ENCODE results near the gene FAM90A1. TPM values are rescaled to one million over a fixed set of nuclear protein-coding genes. Genes with fewer than 3 reads are reported as not detected.
"Not testable (repeated sequence)": the region's sequence is repeated elsewhere in the genome, so short reads cannot be mapped to it uniquely, and the experiment has no call there.

FAM90A1 gene
- total RNA-seq, 1 donor from 2014 or later = not detected

DNA sequence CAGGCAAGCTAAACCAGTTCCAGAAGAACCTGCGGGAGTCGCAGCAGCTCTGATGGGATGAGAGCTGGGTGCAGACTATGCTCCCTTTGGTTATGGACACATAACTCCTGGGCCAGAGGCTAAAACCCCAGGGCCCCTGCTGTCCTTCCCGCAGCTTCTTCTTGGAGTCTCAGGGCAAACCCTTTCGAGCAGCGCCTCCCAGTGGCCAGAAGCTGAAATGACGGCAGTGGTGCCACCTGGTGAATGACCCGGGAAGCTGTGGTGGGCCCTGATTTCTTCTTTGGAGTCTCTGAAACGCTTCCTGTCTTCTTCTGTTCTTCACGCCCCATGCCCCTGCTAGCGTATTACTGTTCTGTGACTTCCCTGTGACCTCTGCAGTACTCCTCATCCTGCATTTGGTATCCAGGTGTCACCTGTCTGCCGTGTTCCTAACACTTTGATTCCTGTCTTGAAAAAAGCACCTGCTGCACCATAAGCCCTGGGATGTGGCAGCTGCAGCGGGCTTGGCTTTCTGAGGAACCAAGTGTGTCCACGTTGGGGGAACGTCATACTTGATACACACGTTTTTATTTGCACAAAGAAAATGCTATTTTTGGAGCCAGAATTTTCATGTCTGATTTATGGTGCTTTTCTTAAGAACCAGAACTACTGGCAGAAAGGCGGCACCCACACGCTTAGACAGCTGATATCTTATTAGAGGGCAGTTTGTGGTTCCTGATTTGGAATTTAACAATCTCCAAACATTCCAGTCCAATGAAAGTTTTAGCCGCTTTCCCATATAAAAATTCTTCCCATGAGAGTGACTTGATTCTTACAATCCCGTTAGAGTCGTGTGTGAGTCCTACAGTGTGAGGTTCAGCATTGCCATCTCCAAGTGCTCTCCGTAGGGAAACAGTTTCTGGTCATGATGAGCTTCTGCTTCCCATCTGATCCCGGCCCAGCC lies 4.5 kb upstream of the FAM90A1 start:
- not testable (repeated sequence) for H3K4me1 Mint-ChIP-seq (ENCODE audit: unreplicated experiment); H3K27ac Mint-ChIP-seq (ENCODE audit: unreplicated experiment); H3K9me3 Mint-ChIP-seq (ENCODE audit: unreplicated experiment); H3K27me3 Mint-ChIP-seq (ENCODE audit: unreplicated experiment); H3K36me3 Mint-ChIP-seq (ENCODE audit: unreplicated experiment); DNase-seq (ENCODE audit: extremely low spot score, unreplicated experiment); H3K4me3 Mint-ChIP-seq (ENCODE audit: unreplicated experiment)
- TF ChIP-seq, protein P1, sequence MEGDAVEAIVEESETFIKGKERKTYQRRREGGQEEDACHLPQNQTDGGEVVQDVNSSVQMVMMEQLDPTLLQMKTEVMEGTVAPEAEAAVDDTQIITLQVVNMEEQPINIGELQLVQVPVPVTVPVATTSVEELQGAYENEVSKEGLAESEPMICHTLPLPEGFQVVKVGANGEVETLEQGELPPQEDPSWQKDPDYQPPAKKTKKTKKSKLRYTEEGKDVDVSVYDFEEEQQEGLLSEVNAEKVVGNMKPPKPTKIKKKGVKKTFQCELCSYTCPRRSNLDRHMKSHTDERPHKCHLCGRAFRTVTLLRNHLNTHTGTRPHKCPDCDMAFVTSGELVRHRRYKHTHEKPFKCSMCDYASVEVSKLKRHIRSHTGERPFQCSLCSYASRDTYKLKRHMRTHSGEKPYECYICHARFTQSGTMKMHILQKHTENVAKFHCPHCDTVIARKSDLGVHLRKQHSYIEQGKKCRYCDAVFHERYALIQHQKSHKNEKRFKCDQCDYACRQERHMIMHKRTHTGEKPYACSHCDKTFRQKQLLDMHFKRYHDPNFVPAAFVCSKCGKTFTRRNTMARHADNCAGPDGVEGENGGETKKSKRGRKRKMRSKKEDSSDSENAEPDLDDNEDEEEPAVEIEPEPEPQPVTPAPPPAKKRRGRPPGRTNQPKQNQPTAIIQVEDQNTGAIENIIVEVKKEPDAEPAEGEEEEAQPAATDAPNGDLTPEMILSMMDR (IDR thresholded peaks at IDR 0.05) = peak; percentile 73

DNA sequence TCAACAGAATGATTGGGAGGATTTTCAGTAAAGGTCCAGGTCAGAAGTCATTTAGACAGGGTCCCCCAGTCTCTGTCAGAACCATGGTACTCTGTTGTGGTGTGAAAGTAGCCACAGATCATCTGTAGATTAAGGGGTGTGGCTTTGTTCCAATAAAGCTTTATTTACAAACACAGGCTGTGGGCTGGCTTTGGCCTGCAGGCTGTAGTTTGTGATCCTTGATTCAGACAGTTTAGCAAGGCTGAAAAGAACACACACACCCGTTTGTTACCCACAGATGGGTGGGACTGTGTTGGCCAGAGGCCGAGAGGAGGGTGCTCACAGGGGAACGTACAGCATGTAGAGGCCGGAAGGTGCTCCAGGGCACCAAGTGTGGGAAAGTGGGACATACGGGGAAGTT lies 3.6 kb upstream of the FAM90A1 start:
- H3K27ac Mint-ChIP-seq (ENCODE audit: unreplicated experiment); DNase-seq (ENCODE audit: extremely low spot score, unreplicated experiment); H3K4me3 Mint-ChIP-seq (ENCODE audit: unreplicated experiment): not testable (repeated sequence)

DNA sequence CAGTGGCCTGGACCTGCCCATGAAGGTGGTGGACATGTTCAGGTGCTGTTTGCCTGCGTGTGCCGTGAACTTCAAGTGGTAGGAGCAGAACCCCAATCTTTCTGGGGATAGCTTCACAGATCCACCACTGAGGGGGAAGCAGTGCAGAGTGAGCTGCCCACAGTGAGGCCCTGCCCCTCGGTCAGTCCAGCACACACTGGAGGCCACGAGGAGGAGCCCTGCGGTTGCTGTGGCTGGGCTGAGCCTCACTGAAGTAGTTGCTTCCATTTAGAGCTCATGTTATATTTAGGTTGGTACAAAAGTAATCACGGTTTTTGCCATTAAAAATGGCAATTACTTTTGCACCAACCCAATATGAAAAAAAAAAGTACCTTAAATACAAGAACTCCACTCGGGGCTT lies 2.1 kb upstream of the FAM90A1 start:
- not testable (repeated sequence) for DNase-seq (ENCODE audit: extremely low spot score, unreplicated experiment); H3K9me3 Mint-ChIP-seq (ENCODE audit: unreplicated experiment); H3K27me3 Mint-ChIP-seq (ENCODE audit: unreplicated experiment); H3K27ac Mint-ChIP-seq (ENCODE audit: unreplicated experiment); H3K36me3 Mint-ChIP-seq (ENCODE audit: unreplicated experiment); H3K4me1 Mint-ChIP-seq (ENCODE audit: unreplicated experiment); H3K4me3 Mint-ChIP-seq (ENCODE audit: unreplicated experiment)

More for the DNA sequence above, 3.6 kb upstream of the FAM90A1 start:
- not testable (repeated sequence) for H3K9me3 Mint-ChIP-seq (ENCODE audit: unreplicated experiment); H3K36me3 Mint-ChIP-seq (ENCODE audit: unreplicated experiment); H3K4me1 Mint-ChIP-seq (ENCODE audit: unreplicated experiment); H3K27me3 Mint-ChIP-seq (ENCODE audit: unreplicated experiment)

DNA sequence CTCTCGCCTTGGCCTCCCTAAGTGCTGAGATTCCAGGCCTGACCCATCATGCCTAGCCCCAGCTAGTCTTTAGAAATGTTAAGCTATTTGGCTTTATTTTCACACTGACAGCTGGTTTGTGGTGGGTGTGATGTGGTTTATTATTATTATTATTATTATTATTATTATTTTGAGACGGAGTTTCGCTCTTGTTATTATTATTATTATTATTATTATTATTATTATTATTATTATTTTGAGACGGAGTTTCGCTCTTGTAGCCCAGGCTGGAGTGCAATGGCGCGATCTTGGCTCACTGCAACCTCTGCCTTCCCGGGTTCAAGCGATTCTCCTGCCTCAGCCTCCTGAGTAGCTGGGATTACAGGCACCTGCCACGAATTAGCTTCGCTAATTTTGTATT lies 1.2 kb upstream of the FAM90A1 start:
- H3K4me3 Mint-ChIP-seq (ENCODE audit: unreplicated experiment); H3K27me3 Mint-ChIP-seq (ENCODE audit: unreplicated experiment); DNase-seq (ENCODE audit: extremely low spot score, unreplicated experiment); H3K36me3 Mint-ChIP-seq (ENCODE audit: unreplicated experiment); H3K4me1 Mint-ChIP-seq (ENCODE audit: unreplicated experiment); H3K27ac Mint-ChIP-seq (ENCODE audit: unreplicated experiment); H3K9me3 Mint-ChIP-seq (ENCODE audit: unreplicated experiment): not testable (repeated sequence)

DNA sequence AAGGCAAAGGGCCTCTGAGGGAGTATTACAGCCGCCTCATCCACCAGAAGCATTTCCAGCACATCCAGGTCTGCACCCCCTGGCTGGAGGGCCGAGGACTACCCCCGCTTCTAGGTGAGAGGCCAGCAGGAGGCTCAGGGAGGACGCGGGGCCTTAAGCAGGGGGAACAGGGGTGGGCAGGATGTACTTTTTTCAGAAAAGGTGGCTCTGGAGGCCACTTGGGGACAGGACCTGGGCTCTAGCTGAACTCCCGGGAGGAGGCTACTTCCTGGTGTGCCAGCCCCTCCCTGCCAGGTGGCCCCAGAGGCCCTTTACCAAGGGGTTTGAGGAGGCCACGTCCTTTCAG lies 287 bp upstream of the FAM90A1 start:
- H3K4me3 Mint-ChIP-seq (ENCODE audit: unreplicated experiment); H3K9me3 Mint-ChIP-seq (ENCODE audit: unreplicated experiment); H3K36me3 Mint-ChIP-seq (ENCODE audit: unreplicated experiment); H3K27me3 Mint-ChIP-seq (ENCODE audit: unreplicated experiment); H3K4me1 Mint-ChIP-seq (ENCODE audit: unreplicated experiment); H3K27ac Mint-ChIP-seq (ENCODE audit: unreplicated experiment); DNase-seq (ENCODE audit: extremely low spot score, unreplicated experiment): not testable (repeated sequence)

DNA sequence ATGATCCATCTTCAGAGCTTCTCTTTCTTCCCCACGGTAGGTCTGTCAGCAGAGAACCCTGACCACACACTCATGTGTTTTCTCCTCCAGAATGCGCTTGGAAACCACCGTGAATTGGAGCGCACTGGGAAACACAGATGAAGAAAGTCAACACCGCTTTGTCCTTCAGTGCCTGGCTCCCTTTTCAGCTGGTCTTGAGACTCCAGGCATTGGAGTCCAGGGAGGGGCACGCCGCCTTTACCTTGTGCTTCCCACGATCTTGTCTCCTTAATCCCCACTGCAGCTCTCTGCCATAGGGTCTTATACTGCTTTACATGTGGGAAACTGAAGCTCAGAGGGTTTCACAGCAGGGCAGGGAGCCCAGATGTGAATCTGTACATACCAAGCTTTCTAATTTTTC lies 1.1 kb downstream of the FAM90A1 start:
- TF ChIP-seq, protein P1 (IDR thresholded peaks at IDR 0.05) = no peak
- no peaks in the 10 kb centered on the region for H3K36me3 Mint-ChIP-seq (ENCODE audit: unreplicated experiment)
- H3K27me3 Mint-ChIP-seq (ENCODE audit: unreplicated experiment) = no peaks in the 10 kb centered on the region
- no peak overlapping the region for H3K4me3 Mint-ChIP-seq (ENCODE audit: unreplicated experiment)
- H3K27ac Mint-ChIP-seq (ENCODE audit: unreplicated experiment) = no peak overlapping the region
- no peak for DNase-seq (ENCODE audit: extremely low spot score, unreplicated experiment)
- peaks cover 1% of the 10 kb centered on the region for H3K4me1 Mint-ChIP-seq (ENCODE audit: unreplicated experiment)
- H3K9me3 Mint-ChIP-seq (ENCODE audit: unreplicated experiment) = peaks cover 3% of the 10 kb centered on the region

DNA sequence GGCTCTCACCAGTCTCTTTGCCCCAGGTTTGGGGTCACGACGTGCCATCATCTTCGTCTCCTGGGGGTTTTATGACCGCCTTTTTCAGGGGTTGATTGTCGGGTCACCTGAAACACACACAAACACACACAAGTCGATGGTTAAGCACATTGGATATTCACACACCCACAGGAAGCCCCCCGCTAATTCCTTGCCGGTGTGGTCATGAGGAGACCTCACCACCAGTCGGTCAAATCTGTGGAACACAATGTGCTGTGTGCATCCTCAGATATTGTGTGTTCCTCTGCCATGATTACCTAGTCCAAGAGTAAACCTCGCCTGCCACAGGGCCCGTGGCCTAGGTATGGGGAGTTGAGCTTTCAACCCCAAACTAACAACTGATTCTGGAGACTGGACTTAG lies 2.6 kb downstream of the FAM90A1 start:
- not testable (repeated sequence) for H3K4me3 Mint-ChIP-seq (ENCODE audit: unreplicated experiment); H3K27me3 Mint-ChIP-seq (ENCODE audit: unreplicated experiment); H3K9me3 Mint-ChIP-seq (ENCODE audit: unreplicated experiment); H3K36me3 Mint-ChIP-seq (ENCODE audit: unreplicated experiment); H3K27ac Mint-ChIP-seq (ENCODE audit: unreplicated experiment); H3K4me1 Mint-ChIP-seq (ENCODE audit: unreplicated experiment); DNase-seq (ENCODE audit: extremely low spot score, unreplicated experiment)

DNA sequence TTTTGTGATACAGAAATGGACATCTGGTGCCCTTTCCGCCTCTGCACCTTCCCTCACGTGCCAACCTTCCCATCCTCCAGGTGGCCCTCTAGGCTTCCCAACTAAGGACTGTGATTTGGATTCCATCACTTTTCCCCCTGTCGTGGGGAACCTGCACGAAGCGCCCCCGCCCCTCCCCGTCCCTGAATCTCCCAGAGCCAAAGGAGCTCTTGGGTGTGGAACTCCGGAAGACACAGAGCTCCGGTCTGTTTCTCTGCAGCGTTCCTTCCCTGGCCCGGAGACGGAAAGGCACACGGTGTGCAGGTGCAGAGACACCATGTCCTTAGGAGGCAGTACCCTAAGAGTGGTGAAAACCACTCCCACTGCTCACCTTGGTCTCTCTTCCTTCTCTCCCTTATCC lies 3.8 kb downstream of the FAM90A1 start:
- not testable (repeated sequence) for H3K9me3 Mint-ChIP-seq (ENCODE audit: unreplicated experiment); H3K27ac Mint-ChIP-seq (ENCODE audit: unreplicated experiment); H3K36me3 Mint-ChIP-seq (ENCODE audit: unreplicated experiment); DNase-seq (ENCODE audit: extremely low spot score, unreplicated experiment); H3K4me1 Mint-ChIP-seq (ENCODE audit: unreplicated experiment); H3K4me3 Mint-ChIP-seq (ENCODE audit: unreplicated experiment); H3K27me3 Mint-ChIP-seq (ENCODE audit: unreplicated experiment)

DNA sequence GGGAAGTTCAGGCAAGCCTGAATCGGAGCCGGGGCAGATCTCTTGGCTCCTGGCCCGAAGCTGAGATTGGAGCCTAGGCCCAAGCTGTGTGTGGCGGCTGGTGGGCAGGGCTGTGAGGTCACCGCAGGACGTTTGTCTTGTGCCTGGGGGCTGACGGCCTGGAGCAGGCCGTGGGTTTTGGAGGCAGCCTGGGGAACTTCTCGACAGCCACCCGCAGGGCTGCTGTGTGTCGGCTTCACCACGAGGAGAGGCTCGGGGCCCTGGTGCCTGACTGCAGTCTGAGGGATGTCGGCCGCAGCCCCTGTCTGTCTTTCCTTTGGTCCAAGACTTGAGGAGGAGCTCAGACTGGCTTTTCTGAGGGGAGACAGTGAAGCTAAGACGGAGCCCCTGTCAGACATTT lies 5.1 kb downstream of the FAM90A1 start:
- H3K27me3 Mint-ChIP-seq (ENCODE audit: unreplicated experiment); H3K4me1 Mint-ChIP-seq (ENCODE audit: unreplicated experiment); H3K9me3 Mint-ChIP-seq (ENCODE audit: unreplicated experiment); H3K4me3 Mint-ChIP-seq (ENCODE audit: unreplicated experiment); H3K27ac Mint-ChIP-seq (ENCODE audit: unreplicated experiment); DNase-seq (ENCODE audit: extremely low spot score, unreplicated experiment); H3K36me3 Mint-ChIP-seq (ENCODE audit: unreplicated experiment): not testable (repeated sequence)

DNA sequence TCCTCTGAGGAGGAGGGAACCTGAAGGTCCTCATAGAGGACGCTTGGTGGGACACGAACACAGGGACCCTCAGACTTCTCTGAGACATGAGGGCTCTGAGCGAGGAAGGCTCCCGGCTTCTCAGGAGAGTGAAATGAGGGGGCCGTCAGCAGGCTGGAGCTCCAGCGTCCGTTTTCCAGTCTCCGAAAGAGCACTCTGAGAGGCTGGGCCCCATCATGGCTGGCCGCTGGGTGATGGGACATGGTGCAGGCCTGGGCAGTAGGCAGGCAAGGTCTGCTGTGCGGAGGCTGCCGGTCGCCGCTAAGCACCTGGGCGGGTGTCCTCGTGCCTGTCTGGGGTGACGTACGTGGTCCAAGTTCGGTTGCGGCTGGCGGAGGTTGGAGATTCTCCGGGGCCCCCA lies 5.6 kb downstream of the FAM90A1 start:
- not testable (repeated sequence) for H3K27ac Mint-ChIP-seq (ENCODE audit: unreplicated experiment); H3K4me1 Mint-ChIP-seq (ENCODE audit: unreplicated experiment); H3K9me3 Mint-ChIP-seq (ENCODE audit: unreplicated experiment); DNase-seq (ENCODE audit: extremely low spot score, unreplicated experiment); H3K27me3 Mint-ChIP-seq (ENCODE audit: unreplicated experiment); H3K36me3 Mint-ChIP-seq (ENCODE audit: unreplicated experiment); H3K4me3 Mint-ChIP-seq (ENCODE audit: unreplicated experiment)

DNA sequence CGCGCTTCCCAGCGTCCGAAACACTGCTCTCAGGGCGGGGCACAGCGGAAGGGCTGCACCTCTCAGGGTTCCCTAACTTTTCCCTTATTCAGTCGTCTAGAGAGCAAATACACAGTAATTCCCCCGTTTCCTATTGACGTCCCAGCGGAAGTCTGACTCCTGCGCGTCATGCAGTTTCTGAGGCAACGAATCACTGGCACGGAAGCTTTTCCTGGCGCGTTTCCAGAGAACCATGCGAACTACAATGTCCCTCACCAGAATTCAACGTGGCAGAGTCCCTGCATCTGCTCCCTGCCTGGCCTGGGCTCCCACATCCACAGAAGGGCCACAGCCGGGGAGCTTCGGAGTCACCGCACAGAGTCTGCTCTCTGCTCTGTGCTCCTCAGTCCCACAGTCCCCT lies 6.0 kb downstream of the FAM90A1 start:
- H3K27me3 Mint-ChIP-seq (ENCODE audit: unreplicated experiment); H3K27ac Mint-ChIP-seq (ENCODE audit: unreplicated experiment); H3K9me3 Mint-ChIP-seq (ENCODE audit: unreplicated experiment); H3K4me1 Mint-ChIP-seq (ENCODE audit: unreplicated experiment); H3K36me3 Mint-ChIP-seq (ENCODE audit: unreplicated experiment); H3K4me3 Mint-ChIP-seq (ENCODE audit: unreplicated experiment); DNase-seq (ENCODE audit: extremely low spot score, unreplicated experiment): not testable (repeated sequence)
